Measurements from ENCODE around the gene FBXO24. TPM values are rescaled to one million over a fixed set of nuclear protein-coding genes. Genes with fewer than 3 reads are reported as not detected.

The FBXO24 gene
- total RNA-seq, 1 donor from 2014 or later, result 0.20 TPM

GRCh38 chr7:100623951-100624824 is 38.1 kb downstream of the FBXO24 start:
- no peak for DNase-seq

- DNase-seq, result no peak
Measured at GRCh38 chr7:100626055-100626454, 39.9 kb downstream of the FBXO24 start.

GRCh38 chr7:100626530-100627237 is 40.6 kb downstream of the FBXO24 start:
- DNase-seq, result peak; percentile 46

GRCh38 chr7:100627238-100627549 is 41.1 kb downstream of the FBXO24 start:
- no peak for DNase-seq

GRCh38 chr7:100629117-100629716 is 43.1 kb downstream of the FBXO24 start:
- no peak for DNase-seq

- DNase-seq, result no peak
Measured at GRCh38 chr7:100630066-100630465, 43.9 kb downstream of the FBXO24 start.

- DNase-seq, result no peak
Measured at GRCh38 chr7:100632951-100633717, 47.0 kb downstream of the FBXO24 start.

GRCh38 chr7:100639995-100640516 is 53.9 kb downstream of the FBXO24 start:
- no peak for DNase-seq

- DNase-seq, result no peak
Measured at GRCh38 chr7:100640517-100641440, 54.7 kb downstream of the FBXO24 start.

GRCh38 chr7:100641463-100641859 is 55.3 kb downstream of the FBXO24 start, which contains the start of gene TFR2:
TSS of gene TFR2 (minus strand) at chr7:100641552. CDS start at chr7:100641509, 43 bp downstream.
- DNase-seq, result no peak

- no peak for DNase-seq
Measured at GRCh38 chr7:100641860-100642533, 55.9 kb downstream of the FBXO24 start.

- no peak for DNase-seq
Measured at GRCh38 chr7:100642534-100642907, 56.4 kb downstream of the FBXO24 start.

GRCh38 chr7:100649826-100650565 is 63.9 kb downstream of the FBXO24 start:
- DNase-seq, result no peak

Small RNAs within 50 kb of the gene (small RNA-seq; reads per million reads assigned to genes)
- gene SAP25 (ENCODE audit: low replicate concordance), result not detected

Other genes with a start within 250 kb of the FBXO24 start
- gene PILRB, start 228.2 kb upstream of the FBXO24 start, total RNA-seq, result 13.4 TPM
- 3.2 TPM for gene PILRA, start 212.8 kb upstream of the FBXO24 start, total RNA-seq
- gene ZCWPW1, start 157.6 kb upstream of the FBXO24 start, total RNA-seq, result 4.7 TPM
- 16.2 TPM for gene MEPCE, start 156.5 kb upstream of the FBXO24 start, total RNA-seq
- gene PPP1R35, start 149.8 kb upstream of the FBXO24 start, total RNA-seq, result 8.1 TPM
- gene SPACDR, start 122.1 kb upstream of the FBXO24 start, total RNA-seq, result 0.49 TPM
- 18.8 TPM for gene TSC22D4, start 107.1 kb upstream of the FBXO24 start, total RNA-seq
- 1.7 TPM for gene NYAP1, start 102.4 kb upstream of the FBXO24 start, total RNA-seq
- gene AGFG2, start 47.1 kb upstream of the FBXO24 start, total RNA-seq, result 5.2 TPM
- gene SAP25, start 12.4 kb upstream of the FBXO24 start, total RNA-seq, result 0.39 TPM
- gene LRCH4, start 199 bp upstream of the FBXO24 start, total RNA-seq, result 13.3 TPM
- 102 TPM for gene PCOLCE, start 16.0 kb downstream of the FBXO24 start, total RNA-seq
- gene MOSPD3, start 26.2 kb downstream of the FBXO24 start, total RNA-seq, result 5.8 TPM
- gene TFR2, start 55.2 kb downstream of the FBXO24 start, total RNA-seq, result 1.4 TPM
- gene ACTL6B, start 70.1 kb downstream of the FBXO24 start, total RNA-seq, result not detected
- 69.4 TPM for gene GNB2, start 87.4 kb downstream of the FBXO24 start, total RNA-seq
- 17.9 TPM for gene GIGYF1, start 107.9 kb downstream of the FBXO24 start, total RNA-seq
- 23.9 TPM for gene POP7, start 119.8 kb downstream of the FBXO24 start, total RNA-seq
- not detected for gene EPO, start 134.1 kb downstream of the FBXO24 start, total RNA-seq
- gene ZAN, start 147.3 kb downstream of the FBXO24 start, total RNA-seq, result not detected
- 54.6 TPM for gene EPHB4, start 241.2 kb downstream of the FBXO24 start, total RNA-seq